ENCODE results near the gene CCNI.
"Not testable (repeated sequence)": the region's sequence is repeated elsewhere in the genome, so short reads cannot be mapped to it uniquely, and the experiment has no call there.

CCNI gene

GRCh38 chr4:77075869-77076799 is at the start of gene CCNI:
TSS of gene CCNI (minus strand) at chr4:77075989. CDS start at chr4:77066362, 9,627 bp downstream.
- DNase-seq (ENCODE audit: low spot score), result peak; percentile 96

- no peak for DNase-seq (ENCODE audit: low spot score)
Measured at GRCh38 chr4:77124576-77124975, 48.8 kb upstream of the CCNI start.

- DNase-seq (ENCODE audit: low spot score), result no peak
Measured at GRCh38 chr4:77123411-77123810, 47.6 kb upstream of the CCNI start.

GRCh38 chr4:77122656-77123055 is 46.9 kb upstream of the CCNI start:
- DNase-seq (ENCODE audit: low spot score), result no peak

GRCh38 chr4:77121736-77122240 is 46.0 kb upstream of the CCNI start:
- DNase-seq (ENCODE audit: low spot score), result no peak

- no peak for DNase-seq (ENCODE audit: low spot score)
Measured at GRCh38 chr4:77120886-77121508, 45.2 kb upstream of the CCNI start.

- DNase-seq (ENCODE audit: low spot score), result no peak
Measured at GRCh38 chr4:77117721-77118120, 41.9 kb upstream of the CCNI start.

- no peak for DNase-seq (ENCODE audit: low spot score)
Measured at GRCh38 chr4:77113069-77113468, 37.3 kb upstream of the CCNI start.

GRCh38 chr4:77110730-77111129 is 34.9 kb upstream of the CCNI start:
- no peak for DNase-seq (ENCODE audit: low spot score)

GRCh38 chr4:77104791-77105540 is 29.2 kb upstream of the CCNI start:
- peak; percentile 38 for DNase-seq (ENCODE audit: low spot score)

- DNase-seq (ENCODE audit: low spot score), result no peak
Measured at GRCh38 chr4:77104388-77104787, 28.6 kb upstream of the CCNI start.

GRCh38 chr4:77100234-77100633 is 24.4 kb upstream of the CCNI start:
- DNase-seq (ENCODE audit: low spot score), result no peak

- DNase-seq (ENCODE audit: low spot score), result no peak
Measured at GRCh38 chr4:77097611-77098010, 21.8 kb upstream of the CCNI start.

GRCh38 chr4:77095101-77095821 is 19.5 kb upstream of the CCNI start:
- DNase-seq (ENCODE audit: low spot score), result peak; percentile 90

- DNase-seq (ENCODE audit: low spot score), result no peak
Measured at GRCh38 chr4:77094496-77094895, 18.7 kb upstream of the CCNI start.

GRCh38 chr4:77093401-77093800 is 17.6 kb upstream of the CCNI start:
- DNase-seq (ENCODE audit: low spot score), result no peak

- DNase-seq (ENCODE audit: low spot score), result no peak
Measured at GRCh38 chr4:77092975-77093374, 17.2 kb upstream of the CCNI start.

GRCh38 chr4:77089866-77090265 is 14.1 kb upstream of the CCNI start:
- no peak for DNase-seq (ENCODE audit: low spot score)

GRCh38 chr4:77087027-77087426 is 11.2 kb upstream of the CCNI start:
- DNase-seq (ENCODE audit: low spot score), result not testable (repeated sequence)

GRCh38 chr4:77084019-77084639 is 8.3 kb upstream of the CCNI start:
- no peak for DNase-seq (ENCODE audit: low spot score)

- no peak for DNase-seq (ENCODE audit: low spot score)
Measured at GRCh38 chr4:77082886-77083608, 7.3 kb upstream of the CCNI start.
